HG02759 (cell line): ENCODE results near the gene UPF1.
"Not testable (repeated sequence)": the region's sequence is repeated elsewhere in the genome, so short reads cannot be mapped to it uniquely, and the experiment has no call there.

ENCODE experiments used
- ATAC-seq: cut with Tn5 transposase; IDR thresholded peaks from one replicate; pipeline ENCODE4 v1.9.1; 2021; ENCODE audit warnings: mild to moderate bottlenecking, moderate library complexity; ENCODE audit not compliant: unreplicated experiment

UPF1 gene

DNA sequence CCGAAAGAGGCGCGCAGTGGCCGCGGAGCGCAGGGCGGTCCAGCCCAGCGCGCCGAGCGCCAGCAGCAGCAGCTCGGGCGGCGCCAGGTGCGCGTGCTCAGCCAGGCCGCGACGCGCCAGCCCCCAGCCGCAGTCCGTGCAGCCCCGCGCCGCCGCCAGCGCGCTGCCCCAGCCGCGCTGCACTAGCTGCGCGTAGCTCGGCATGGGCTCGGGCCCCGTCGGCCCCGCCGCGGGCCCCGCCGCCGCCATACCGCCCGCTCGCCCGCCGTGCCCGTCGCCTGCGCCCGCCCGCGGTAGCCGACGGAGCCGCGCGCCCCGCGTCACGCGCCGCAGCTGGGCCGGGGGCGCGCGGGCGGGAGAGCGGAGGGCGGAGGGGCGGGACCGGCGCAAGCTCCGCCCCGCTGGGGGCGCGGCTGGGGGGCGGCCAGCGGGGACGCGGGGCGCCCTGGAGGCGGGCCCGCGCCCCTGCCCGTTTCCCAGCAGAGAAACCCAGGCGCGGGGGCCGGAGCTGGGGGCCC, 64.1 kb downstream of the UPF1 start, which contains the start of gene CERS1:
TSS of gene CERS1 (minus strand) at position 335 of the 518 bp plus-strand sequence. CDS start at position 249, 86 bp downstream.
- ATAC-seq = no peak

DNA sequence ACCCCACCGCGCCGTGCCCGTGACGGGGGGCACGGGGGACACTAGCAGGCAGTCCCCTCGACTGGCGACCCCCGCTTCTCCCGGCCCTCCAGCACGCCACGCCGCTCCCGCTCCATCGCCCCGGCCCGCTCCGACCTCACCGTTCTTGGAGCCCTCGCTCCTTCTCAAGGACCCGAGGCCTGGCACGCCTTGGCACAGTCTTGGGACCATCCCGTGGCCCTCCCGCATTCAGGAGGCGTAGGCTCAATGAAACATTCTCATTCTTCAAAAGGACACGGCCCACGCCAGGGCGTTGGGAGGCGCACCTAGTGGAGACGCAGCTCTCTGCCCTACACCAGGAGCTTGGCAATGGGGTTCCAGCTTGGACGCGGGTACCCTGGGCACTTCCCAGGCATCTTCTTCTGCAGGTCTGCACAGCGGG, 64.7 kb downstream of the UPF1 start:
- ATAC-seq = no peak

DNA sequence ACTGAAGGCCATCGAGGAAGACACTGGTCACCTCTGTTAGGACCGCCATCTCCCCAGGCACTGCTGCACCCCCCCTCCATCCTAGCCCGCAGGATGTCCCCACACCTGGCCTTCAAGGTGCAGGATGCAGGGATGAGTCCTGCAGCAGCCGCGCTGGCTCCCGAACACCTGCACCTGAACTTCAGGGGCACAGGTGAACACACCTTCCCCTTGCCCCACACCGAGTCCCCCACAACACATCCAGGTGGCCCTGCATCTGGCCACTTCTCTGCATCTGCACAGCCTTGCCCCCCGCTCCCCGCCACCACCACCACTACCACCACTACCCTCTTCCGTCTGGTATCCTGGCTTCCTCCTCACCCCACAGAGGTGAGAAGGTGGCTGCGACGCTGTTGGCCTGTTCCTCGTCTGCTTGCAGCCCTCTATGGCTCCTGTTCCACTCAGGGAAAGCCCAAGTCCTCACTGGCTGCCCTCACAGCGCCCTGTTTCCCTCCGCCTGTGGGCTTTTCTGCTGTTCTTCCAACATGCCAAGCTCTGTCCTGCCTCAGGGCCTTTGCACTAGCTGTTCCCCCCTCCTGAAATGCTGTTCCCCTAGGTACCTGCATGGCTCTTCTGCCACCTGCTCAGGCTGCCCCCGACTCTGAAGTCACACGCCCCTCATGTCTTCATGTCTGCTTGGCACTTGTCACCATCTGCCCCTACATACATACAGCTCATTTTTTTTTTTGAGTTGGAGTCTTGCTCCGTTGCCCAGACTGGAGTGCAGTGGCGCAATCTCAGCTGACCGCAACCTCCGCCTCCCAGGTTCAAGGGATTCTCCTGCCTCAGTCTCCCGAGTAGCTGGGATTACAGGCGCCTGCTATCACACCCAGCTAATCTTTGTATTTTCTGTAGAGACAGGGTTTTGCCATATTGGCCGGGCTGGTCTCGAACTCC, 65.6 kb downstream of the UPF1 start:
- ATAC-seq = no peak

GRCh38 chr19:18898081-18898606, 66.4 kb downstream of the UPF1 start:
- no peak for ATAC-seq

GRCh38 chr19:18898607-18899408, 67.0 kb downstream of the UPF1 start:
- ATAC-seq = no peak

- ATAC-seq = no peak
Measured at GRCh38 chr19:18899624-18900560, 68.1 kb downstream of the UPF1 start.

GRCh38 chr19:18900700-18901481, 69.1 kb downstream of the UPF1 start:
- no peak for ATAC-seq

- no peak for ATAC-seq
Measured at GRCh38 chr19:18901491-18901890, 69.7 kb downstream of the UPF1 start.

DNA sequence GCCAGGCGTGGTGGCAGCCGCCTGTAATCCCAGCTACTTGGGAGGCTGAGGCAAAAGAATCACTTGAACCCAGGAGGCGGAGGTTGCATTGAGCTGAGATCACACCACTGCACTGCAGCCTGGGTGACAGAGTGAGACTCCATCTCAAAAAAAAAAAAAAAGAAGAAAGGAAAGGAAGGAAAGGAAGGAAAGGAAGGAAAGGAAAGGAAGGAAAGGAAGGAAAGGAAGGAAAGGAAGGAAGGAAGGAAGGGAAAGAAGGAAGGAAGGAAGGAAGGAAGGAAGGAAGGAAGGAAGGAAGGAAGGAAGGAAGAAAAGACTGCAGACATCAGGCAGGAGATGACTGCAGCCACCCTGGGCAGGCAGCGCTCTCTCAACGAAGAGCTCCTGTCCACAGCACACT, 70.8 kb downstream of the UPF1 start:
- ATAC-seq = not testable (repeated sequence)

DNA sequence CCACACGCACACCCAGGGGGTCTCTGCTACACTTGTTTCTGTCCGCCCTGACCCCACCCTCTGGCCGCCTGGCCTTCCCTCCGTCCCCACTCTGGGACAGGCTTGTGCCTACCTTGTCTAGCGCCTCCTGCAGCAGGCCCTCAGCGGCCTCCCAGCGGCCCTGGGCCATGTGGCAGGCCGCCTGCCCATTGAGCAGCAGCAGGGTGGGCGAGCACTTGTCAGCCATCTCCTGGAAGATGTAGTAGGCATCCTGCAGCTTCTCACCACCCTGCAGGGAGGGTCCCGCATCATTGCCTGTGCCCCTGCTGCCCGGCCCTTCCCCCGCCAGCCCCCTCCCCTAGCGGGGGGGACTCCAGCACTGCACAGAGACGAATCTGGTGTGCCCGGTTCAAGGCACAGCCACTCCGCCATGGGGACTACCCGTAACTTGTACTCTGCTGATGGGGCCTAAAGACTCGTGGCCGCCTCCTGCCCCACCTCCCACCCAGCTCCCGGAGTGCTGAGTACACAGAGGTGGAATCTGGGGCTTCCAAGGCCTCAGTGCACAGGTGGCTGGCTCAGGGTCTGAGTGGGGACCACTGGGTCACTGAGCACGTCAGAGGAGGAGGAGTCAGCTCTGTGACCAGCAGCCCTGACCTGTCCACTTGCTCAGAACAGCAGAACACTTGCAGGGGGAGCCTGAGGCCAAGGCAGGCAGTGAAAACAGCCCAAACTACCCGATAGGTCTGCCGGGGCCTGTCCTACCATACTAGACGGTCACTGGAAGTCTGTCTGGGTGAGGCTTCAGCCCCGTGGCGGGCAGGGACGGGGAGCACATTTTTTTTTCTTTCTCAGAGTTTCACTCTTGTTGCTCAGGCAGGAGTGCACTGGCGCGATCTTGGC, 71.6 kb downstream of the UPF1 start:
- no peak for ATAC-seq

DNA sequence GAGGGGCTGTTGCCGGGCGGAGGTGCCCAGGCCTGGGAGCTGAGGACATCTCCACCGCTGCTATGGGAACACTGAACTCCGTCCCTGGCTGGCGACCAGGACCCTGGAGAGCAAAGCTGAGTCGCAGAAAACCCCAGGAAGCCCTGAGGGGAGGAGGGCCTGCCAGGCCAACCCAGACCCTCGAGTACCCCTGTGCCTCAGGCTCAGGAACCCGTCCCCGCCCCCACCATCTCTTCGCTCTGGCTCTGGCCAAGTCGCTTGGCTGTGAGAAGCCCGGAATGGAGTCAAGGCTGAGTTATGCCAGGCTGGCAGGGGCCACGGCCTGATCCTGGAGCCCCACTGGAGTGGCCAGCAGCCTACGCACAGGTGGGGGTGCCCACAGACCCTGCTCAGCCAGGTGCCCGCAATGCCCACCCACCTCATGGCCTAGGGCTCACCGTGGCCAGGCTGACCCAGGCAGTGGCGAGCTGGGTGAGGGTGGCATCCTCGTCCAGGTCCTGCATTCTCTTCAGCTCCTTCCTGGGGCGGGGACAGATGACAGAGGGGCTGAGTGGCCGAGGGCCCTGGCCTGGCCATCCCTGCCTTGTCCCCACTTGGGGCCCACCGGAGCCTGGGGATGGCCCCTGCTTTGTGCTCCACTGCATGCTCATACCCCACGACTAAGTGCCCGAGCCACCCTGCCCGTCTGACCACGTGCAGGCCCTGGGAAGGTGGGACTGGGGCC, 72.7 kb downstream of the UPF1 start:
- ATAC-seq = no peak

DNA sequence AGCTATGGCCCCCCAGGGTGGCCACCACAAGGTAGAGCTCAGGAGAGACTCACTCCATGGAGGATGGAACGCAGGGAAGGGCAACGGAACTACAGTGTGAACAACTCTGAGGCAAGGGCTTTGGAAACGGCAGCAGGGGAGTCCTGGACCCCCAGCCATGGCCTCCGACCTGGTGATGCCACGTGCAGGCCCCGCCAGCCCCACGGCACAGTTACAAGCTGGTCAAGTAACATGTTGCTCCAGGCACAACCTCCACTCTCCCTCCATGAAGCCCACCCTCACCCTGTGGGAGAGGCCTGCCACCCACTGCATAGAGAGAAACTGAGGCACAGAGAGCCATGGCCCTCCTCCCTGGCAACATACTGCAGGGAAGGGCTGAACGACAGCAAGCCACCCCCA, 73.3 kb downstream of the UPF1 start:
- ATAC-seq = no peak

- ATAC-seq = no peak
Measured at GRCh38 chr19:18905513-18906236, 73.9 kb downstream of the UPF1 start.

- ATAC-seq = no peak
Measured at GRCh38 chr19:18906605-18907519, 75.1 kb downstream of the UPF1 start.

GRCh38 chr19:18908917-18909619, 77.3 kb downstream of the UPF1 start:
- no peak for ATAC-seq
